ENCODE data around the gene SHMT2.

GRCh38 chr12:57216921-57217879 lies 12.3 kb upstream of the SHMT2 start:
- TF ChIP-seq POLR2A (IDR thresholded peaks at IDR 0.05) (no peak), CTCF (IDR thresholded peaks at IDR 0.05 in 4 of 5, conservative IDR thresholded peaks at IDR 0.05 in 1 of 5) (no peak)

All from gastrocnemius medialis (tissue), 4 donors.